ENCODE results near the gene MAPK10.

- TF ChIP-seq CTCF (IDR thresholded peaks at IDR 0.05; ENCODE audit: extremely low read depth in 1 of 2, insufficient read depth in 1 of 2, low read depth in 1 of 2, low read length in 2 of 2) (no peak), POLR2AphosphoS5 (IDR thresholded peaks at IDR 0.05; ENCODE audit: insufficient read depth, low read depth, low read length) (no peak), POLR2A (IDR thresholded peaks at IDR 0.05; ENCODE audit: low read depth, low read length) (no peak), MAX (IDR thresholded peaks at IDR 0.05; ENCODE audit: insufficient read depth, insufficient read length) (no peak), GATA2 (IDR thresholded peaks at IDR 0.05; ENCODE audit: insufficient read depth, insufficient read length, low read depth, low read length) (no peak), EZH2 (IDR thresholded peaks at IDR 0.05; ENCODE audit: borderline replicate concordance, low read depth, low read length, severe bottlenecking) (no peak), FOS (IDR thresholded peaks at IDR 0.05; ENCODE audit: borderline replicate concordance, insufficient read depth, low read length) (no peak), MYC (IDR thresholded peaks at IDR 0.05; ENCODE audit: low read depth, low read length) (no peak), JUN (IDR thresholded peaks at IDR 0.05; ENCODE audit: borderline replicate concordance, insufficient read depth, insufficient read length, low read depth) (no peak)
These were observed 229.5 kb downstream of the MAPK10 start for GRCh38 chr4:86130160-86130933.

Data from endothelial cell of umbilical vein (primary cell).